Renal cortical epithelial cell (primary cell): ENCODE measurements around the gene GRM4. TPM values are rescaled to one million over a fixed set of nuclear protein-coding genes. Genes with fewer than 3 reads are reported as not detected.

Experiments
- DNase-seq: peaks from one replicate; pipeline ENCODE4 v3.0.0-alpha.2; 2011; ENCODE audit warnings: low read depth
- total RNA-seq: library from RNA; depleted of rRNA; stranded (reverse); fragments of >200 nt; gene quantifications from 2 replicates; pipeline ENCODE4 v1.2.3, GENCODE V29; 2014

The GRM4 gene
- total RNA-seq, 1 donor from 2014 or later, result 0.05 TPM

DNA sequence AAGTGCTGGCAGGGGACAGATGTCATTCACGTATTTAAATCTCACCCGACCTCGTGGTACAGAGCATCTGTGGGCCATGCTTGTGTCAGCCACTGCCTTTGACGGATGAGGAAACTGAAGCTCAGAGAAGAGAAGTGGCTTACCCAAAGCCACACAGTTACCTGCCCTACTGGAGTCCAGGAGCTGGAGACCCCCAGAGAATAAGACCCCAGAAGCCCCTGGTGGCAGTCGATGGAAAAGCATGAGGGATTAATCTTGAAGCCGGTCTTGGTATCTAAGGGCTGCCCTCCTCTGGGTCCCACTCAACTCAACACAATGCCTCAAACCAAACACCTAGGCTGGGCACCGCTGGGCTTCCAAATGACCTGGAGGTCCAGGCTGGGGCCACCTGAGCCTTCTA is 83.1 kb downstream of the GRM4 start:
- no peak for DNase-seq

DNA sequence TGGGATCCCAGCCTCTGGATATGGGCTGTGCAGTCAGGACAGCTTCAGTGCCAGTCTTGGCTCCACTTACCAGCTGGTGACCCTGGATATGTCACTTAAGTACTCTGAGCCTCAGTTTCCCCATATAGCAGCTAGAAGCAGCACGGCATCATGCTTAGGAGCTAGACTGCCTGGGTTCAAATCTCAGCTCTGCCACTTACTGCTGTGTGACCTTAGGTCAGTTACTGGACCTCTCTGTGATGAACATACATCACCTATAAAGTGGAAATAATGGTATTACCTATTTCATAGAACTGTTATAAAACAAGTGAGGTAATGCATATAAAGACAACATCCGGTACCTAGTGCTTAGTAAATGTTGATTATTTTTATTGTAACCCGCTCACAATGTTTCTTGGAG is 83.7 kb downstream of the GRM4 start:
- no peak for DNase-seq

DNA sequence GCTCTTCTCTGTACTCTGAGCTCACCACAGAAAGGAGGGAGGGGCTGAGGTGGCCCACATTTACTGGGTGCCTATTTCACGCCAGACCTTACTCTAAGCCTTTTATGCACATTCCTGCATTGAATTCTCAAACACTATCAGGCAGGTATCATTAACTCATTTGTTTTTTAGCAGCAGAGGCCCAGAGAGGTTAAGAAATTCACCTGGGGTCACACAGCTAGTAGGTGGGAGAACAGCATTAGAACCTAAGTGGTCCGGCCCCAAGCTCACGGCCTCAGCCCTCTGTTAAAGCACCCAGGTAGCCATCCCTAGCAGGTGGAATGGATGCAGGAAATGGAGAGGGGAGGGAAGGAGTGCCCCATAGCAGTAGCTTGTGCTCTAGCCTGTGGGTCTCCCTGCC is 84.5 kb downstream of the GRM4 start:
- DNase-seq, result no peak

DNA sequence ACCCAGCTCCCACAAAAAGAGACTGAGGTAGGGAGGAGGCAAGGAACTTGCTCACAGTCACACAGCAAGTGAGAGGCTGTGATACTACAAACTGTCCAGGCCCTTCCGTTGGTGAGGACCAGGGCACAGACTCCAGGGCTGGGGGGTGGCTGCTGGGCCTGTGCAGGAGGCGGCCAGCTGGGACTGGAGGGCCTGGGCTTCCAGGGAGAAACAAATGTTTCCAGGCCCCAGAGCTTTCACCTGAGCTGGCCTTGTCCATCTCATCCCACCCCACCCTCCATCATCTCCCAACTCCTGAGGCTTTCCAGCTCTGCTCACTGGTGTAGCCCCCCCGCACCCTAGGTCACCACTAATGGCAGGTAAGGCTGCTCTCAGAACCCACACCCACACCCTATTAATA is 86.0 kb downstream of the GRM4 start:
- DNase-seq, result no peak

DNA sequence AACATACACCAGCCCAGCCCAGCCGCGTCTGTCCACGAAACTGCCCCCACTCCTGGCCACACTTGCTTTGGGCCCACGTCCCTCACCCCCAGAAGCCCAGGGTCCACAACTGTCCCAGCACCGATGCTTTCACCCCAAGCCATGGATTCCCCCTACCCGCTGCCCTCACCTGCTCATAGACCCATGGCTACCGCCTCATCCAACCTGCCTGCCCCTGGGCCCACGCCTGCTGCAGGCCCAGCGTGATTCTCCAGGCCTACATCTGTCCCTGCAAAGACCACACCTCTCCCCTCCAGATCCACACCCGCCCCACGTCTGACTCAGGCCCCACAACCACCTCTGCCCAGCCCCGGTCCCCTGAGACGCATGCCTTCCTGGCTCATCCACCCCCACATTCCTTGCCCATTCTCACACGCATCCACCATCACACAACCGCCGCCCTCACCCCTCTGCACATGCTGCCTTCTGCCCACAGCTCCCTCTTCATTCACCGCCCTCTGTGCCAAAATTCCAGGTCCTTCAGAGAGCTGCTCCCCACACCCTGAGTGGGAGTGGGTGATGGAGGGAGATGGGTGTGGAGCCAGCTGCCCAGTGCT is 86.7 kb downstream of the GRM4 start:
- no peak for DNase-seq

DNA sequence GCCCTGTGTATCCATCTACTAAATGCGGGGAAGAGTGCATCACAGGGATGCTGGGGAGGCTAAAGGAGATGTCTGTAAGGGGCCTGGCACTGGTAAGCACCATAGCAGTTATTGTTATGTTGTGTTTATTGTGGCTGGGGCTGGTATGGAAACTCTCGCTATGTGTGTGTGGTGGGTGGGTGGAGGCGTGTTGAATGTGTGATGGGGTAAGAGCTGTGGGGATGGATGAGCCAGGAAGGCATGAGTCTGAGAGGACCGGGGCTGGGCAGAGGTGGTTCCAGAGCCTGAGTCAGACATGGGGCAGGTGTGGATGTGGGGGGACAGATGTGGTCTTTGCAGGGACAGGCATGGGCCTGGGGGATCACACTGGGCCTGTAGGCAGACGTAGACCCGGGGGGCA is 88.1 kb downstream of the GRM4 start:
- DNase-seq, result no peak

DNA sequence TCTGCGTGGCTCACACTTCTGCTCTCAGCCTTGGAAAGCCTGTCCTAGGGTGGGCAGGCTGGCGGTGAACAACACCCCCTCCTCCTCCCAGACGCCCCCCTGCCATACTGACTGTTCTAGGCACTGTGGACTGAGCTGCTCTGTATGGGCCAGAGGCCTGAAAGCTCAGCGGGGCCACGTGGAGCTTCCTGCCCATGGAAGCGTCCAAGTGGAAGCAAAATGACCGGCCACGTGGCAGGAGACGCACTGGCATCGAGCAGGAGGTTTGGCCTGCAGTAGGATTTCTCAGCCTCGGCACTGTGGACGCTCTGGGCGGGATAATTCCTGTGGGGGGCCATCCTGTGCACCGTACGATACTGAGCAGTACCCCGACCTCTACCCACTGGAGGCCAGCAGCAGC is 88.7 kb downstream of the GRM4 start:
- DNase-seq, result no peak

DNA sequence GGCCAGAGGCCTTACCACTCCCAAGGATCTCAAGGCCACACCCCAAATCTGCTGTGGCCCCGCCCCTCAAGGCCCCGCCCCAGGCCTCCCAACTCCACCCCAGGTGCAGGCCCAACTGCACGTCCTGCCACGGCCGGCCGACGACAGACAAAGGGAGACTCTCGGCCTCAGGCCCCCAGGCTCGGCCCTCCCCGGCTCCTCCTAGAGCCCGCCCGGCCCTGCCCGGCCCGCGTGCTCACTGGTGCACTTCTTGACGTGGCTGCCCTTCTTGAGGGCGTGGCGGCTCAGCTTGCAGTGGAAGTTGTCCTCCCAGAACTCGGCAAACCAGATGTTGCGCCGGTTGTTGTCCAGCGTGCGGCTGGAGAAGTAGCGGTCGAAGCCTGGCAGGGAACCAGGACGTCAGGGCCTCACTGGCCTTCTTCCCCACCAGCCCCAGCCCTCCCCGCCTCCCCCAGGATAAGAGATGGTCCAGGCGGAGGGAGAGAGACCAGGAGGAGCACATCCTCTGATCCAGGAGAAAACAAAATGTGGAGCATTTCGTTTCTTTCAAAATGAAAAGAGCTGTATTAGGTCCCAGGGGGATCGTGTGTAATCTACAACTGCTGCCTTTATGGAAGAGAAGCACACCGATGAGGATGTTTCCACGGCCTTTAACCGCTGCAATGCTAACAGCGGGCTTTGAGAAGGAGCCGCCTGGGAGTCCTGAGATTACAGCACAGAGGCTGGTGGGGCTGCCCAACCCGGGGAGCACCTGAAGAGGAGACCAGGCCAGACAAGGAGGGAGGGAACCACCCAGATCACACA is 89.4 kb downstream of the GRM4 start:
- DNase-seq, result peak; percentile 60

DNA sequence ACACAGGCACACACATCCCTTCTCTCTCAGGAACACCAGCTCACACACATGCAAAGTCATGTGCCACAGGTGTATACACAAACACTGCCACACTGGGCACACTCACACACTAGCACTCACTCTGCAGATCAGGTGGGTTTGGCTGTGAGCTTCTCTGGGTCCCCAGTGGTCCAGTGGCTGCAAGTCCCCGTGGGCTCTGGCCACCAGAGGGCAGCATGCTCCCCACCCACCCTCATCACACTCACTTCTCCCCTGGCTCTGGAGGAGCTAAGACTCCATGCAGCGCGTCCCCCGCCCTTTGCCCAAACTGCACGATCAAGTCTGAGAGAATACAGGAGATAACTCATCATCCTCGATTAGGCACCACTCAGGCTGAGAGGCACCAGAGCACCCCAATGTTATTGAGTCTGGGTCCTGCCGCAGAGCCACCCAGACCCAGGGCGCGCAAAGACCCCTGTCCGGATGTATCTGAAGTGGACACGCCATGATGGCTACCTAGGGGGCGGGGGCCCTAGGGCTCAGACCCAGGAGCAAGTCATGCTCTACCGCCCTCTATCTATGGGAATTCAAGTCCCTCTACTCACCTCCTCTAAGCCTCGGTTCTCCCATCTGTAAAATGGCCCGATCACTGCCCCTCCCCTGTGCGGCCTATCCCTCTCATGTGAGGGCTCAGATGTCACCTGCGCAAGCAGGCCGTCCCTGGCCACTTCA is 90.5 kb downstream of the GRM4 start:
- DNase-seq, result peak; percentile 25

DNA sequence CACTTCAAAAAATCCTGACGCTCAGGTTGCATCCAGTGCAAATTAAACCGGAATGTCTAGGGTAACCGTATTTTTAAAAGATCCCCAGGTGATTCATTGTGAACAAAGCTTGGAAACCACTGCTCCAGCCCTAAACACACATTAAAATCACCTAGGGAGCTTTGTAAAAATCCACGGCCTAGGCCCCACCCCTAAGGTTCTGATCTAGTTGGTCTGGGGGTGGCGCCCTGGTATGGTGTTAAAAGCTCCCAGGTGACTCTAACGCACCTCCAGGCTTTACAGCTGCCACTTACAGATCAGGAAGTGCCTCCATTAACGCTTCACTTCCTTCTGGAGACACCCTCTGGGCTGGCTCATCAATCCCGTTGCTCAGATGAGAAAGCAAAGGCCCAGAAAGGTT is 92.2 kb downstream of the GRM4 start:
- DNase-seq, result no peak

DNA sequence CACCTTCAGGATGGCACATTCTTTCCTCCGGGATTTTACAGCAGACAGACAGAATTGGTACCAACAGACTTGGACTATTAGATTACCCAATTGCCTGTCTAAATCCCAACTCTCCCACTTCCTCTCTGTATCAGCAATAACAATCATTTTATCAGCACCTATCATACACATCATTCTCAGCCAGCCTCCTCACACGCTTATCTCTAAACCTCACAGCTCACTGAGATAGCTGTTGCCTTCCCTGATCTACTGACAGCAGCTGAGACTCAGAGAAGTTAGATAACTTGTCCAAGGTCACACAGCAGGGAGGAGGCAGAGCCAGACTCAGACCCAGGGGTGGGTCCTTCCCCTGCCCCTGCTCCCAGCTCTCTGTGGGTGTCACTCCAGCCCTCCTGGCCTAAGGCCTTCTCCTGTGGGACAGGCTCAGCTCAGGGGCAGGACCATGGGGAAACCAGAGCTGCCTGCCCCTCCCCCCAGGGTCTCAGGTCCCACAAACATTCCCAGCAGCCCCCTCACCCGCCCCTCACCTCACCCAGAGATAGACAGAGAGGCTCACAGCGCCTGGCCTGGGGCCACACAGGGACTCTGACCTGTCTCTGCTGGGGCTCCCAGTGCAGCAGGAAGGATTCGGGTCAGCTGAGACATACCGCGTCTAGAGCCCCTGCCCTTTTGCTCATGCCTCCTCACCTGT is 92.8 kb downstream of the GRM4 start:
- DNase-seq, result no peak

DNA sequence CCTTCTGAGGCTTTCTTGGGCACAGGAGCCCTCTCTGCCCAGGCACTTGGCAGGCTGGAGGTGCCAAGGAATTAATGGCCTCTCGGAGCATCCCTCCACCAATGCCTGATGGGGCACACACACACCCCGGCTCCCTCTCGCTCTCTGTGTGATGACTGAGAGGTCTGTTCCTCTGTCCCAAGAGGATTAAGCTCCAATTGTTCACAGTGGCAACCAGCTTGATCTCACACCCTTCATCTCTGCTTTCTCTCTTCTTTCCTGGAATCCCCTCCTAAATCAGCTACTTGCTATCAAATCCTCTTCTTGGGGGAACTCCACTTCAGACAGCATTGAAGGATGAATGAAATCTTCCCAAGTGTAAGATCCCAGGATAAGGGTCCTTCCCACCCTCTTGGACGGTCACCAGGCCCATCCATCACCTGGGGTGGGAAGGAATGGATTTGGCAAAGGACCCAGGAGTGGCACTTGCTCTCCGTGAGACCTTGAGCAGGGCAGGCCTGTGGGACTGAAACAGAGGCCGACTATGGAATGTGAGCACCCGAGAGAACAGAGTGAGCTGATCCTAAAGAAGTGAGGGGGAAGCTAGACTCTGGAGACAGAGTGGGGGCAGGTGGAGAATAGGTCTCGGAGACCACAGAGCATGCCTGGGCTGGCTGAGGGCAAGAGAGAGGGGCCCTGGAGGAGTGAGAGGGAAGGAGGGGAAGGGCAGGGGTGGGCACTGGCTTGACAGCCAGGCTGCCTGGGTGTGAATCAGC is 93.6 kb downstream of the GRM4 start:
- DNase-seq, result no peak

DNA sequence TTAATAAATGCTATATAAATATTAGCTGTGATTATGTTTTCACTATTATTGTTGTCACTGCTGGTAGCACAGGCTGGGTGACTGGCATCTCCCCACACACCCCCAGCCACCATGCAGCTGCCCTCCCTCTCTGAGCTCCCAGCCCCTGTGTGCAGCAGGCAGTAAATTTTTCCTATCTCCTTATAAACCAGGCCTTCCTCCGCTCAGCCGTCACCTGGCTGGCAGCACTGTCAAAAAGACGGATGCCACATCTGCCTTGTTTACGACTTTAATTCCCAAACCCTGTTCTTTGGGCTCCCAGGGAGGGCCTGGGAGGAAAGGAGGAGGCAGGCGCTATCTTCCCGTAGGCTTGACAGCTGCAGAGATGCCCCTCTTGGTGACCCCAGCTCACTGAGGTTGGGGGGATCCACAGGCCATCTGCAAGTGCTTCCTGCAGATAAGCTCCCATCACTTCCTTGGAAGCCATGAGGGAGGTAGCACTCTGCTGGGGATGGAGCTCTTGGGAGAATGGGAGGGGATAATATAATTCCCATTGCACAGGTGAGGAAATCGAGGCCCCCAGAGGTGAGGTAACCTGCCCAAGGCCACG is 94.5 kb downstream of the GRM4 start:
- no peak for DNase-seq

DNA sequence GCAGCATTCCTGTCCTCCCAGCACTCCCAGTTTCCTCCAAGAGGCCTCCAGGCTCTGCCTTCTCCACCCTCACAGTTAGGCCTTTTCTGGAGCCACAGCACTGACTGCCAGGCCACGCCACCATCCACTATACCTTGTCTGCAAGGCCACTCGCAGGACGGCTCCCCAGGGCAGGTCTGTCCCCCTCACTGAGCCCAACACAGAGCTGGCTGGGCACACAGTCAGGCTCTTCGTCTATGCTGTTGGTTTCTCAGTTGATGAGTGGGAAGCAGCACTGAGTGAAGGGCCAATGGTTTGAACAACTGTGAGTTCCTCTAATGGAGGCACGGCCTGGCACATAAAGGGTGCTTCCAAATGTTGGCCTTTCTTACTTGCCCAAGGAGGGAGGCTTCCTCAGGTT is 95.2 kb downstream of the GRM4 start:
- DNase-seq, result no peak

DNA sequence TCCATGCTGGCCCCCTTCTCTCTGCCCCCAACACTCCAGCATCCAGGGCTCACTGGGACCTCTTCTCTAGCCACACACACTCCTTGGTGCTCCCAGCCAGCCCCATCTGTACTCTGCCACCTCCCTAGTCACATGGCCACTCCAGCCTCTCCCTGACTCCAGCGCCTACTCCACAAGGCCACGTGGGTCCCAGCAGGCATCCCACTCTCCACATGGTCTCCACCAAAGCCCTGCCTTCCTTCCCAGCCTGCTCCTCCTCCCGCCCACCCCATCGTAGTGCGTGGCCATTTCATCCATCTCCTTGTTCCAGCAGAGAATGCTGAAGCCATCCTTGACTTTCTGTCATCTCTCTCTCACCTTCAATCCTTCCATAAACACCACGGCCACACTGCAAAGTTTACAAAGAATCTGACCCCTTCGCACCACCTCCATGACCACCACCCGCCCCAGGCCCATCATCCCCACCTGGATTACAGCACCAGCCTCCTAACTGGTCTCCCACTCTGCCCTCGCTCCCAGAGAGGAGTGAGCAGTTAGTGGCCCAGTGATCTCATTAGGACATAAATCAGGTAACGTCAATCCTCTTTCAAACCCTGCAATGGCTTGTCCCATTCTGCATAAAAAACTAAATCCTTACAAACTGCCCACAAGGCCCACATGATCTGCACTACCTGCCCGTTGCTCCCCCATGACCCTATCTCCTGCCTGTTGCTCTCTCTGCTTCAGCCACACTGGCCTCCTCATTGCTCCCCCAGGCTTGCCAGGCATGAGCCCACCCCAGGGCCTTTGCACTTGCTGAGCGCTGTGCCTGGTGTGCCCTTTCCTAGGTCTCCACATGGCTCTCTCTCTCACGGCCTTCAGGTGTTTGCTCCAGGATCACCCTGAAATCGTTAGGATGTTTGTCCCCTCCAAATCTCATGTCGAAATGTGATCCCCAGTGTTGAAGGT is 96.2 kb downstream of the GRM4 start:
- DNase-seq, result no peak

DNA sequence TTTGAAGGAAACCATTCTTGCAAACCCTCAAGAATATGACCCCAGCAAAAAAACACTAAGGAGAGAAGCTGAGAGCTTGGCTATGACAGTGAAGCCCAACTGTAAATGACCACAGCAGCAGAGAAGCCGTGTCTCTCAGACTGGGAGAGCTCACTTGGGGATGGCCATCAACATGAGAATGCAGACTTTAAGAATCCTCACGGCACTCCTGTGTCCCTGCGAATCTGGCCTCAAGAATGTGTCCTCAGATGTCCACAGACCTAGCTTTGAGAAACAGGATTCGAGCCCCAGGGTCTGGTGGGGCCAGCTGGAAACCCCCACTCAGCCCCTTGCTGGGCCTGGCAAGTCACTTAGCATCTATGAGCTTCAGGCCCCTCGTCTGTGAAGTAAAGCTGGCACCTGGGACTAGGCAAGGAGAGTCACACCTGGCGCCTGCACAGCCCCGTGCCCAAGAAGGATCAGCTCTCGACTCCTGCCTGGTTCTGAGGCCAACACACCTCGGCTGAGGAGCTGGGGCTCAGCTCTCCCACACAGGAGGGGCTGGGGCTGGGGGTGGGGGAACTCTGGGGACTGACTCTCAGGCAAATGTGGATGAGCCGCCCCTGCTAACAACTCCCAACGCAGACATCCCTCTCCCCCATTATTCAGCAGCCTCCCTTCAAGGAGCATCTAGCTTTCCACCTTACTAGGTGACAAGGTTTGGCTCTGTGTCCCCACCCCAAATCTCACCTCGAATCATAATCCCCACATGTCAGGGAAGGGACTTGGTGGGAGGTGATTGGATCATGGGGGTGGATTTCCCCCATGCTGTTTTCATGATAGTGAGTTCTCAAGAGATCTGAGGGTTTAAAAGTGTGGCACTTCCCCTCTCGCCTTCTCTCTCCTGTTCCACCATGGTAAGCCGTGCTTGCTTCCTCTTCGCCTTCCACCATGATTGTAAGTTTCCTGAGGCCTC is 97.7 kb downstream of the GRM4 start:
- no peak for DNase-seq

DNA sequence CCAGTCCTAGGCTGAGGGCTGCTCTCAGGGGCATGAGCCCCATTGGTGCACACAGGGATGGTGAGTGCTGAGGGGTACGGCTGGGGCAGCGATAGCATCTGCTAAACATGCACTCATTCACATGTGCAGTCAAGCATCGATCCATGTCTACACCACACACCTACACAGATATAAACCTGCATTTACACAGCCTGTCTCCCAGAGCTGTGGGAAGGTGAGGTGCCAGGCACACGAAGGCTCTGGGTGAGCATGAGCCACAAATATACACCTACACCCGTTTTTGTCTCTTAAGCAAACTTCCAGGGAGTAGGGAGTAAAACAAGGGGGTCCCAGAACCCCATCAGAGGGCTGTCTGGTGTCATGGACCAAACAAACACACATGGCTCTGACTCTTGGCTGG is 99.3 kb downstream of the GRM4 start:
- DNase-seq, result no peak

DNA sequence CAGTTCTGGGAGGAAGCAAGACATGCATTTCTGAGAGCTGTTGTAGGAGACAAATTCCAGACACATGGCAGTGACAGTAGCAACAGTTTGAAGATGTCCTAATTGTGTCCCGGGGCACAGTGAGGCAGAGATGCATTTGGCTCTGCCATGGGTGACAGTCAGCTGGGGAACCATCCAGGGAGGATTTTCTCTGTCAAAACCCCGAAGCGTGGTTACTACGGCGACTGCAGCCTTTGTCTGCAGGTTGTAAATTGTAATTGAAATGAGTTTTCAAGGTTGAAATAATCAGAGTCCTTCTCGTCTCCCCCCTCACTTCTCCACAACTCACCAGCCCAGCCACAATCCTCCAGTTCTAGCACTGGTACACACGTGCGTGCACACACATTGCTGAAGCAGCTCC is 100.1 kb downstream of the GRM4 start:
- DNase-seq, result no peak

DNA sequence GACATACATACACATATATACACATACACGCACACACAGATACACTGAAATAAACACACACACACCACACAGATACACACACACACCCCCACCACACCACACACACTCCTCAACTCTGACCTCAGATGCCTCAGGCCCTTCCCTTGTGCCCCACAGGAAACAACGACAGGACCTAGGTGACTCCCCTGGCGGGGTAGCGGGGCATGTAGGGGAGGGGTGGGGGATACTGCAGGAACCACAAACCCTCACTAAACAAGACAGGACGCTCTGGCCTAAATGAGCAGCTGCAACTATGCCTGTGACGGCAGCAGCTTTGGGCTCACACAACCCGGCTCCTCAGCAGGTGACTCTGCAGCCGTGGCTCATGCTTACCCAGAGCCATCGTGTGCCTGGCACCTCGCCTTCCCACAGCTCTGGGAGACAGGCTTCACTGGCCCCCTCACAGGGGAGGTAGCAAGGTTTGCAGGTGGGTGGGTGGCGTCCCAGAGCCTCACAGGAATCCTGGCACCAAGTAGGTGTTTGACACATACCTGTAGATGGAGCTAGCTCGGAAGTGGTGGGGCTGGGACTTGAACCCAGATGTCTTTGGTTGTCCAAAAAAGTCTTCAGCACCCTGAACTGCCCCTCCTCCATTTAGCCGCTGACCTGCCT is 100.8 kb downstream of the GRM4 start:
- no peak for DNase-seq
